HG02884 (cell line): ENCODE results near the gene WDR88.

Source experiments
- ATAC-seq: cut with Tn5 transposase; IDR thresholded peaks from one replicate; pipeline ENCODE4 v1.9.1; 2021; ENCODE audit warnings: mild to moderate bottlenecking, moderate library complexity; ENCODE audit not compliant: unreplicated experiment

WDR88 gene, protein sequence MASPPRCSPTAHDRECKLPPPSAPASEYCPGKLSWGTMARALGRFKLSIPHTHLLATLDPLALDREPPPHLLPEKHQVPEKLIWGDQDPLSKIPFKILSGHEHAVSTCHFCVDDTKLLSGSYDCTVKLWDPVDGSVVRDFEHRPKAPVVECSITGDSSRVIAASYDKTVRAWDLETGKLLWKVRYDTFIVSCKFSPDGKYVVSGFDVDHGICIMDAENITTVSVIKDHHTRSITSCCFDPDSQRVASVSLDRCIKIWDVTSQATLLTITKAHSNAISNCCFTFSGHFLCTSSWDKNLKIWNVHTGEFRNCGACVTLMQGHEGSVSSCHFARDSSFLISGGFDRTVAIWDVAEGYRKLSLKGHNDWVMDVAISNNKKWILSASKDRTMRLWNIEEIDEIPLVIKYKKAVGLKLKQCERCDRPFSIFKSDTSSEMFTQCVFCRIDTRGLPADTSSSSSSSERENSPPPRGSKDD

DNA sequence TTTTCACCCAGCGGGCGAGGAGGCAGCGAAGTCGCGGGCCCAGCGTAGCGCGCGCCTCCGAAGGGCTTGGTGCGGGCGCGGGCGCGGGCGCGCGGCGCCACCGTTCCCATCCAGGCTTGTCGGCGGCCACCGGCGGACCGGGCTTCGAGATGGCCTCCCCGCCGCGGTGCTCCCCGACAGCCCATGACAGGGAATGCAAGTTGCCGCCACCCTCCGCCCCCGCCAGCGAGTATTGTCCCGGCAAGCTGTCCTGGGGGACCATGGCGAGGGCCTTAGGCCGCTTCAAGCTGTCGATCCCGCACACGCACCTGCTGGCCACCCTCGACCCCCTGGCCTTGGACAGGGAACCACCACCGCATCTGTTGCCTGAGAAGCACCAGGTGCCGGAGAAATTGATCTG lies at the start of gene WDR88:
TSS of gene WDR88 (plus strand) at position 94 of the 400 bp plus-strand sequence. CDS start at position 150, 56 bp downstream.
- ATAC-seq: no peak

DNA sequence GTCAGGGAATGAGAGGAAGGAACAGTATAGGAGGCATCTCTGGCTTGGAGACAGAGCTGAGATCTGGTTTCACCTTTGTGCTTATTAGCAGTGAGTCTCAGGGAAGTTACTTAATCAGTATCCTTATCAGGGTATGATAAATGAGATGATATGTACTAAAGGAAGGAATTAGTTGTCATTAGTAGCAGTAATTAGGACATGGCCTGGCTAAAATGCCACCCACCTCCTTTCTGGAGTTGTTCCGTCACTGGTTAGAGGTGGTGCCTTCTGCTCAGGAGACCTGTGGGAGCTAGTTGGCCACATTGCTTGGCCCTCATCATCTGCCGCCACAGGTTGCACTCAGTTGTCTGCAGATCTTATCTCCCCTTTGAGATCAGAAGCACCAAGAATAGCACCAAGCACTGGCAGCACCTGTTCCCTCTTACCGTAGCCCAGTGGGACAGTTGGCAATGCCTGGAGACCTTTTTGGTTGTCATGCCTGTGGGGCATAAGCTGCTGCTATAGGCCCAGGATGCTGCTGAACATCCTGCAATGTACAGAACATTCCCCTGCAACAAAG lies 46.3 kb upstream of the WDR88 start:
- ATAC-seq: no peak

DNA sequence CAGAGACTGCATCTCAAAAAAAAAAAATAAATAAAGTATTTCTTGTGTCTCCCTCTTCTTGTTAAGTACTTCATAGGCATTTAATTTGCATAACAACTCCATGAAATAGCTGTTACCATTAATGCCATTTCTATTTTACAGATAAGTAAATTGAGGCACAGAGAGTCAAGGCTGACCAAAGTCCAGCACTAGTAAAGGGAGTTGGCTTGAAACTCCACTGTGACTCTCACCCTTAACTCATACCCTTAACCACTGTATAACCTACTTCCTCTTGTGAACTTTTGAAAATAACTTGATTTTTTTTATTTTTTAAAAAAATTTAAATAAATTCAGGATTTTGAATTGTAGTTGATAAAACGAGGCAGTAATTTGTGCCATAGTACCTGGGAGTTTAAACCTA lies 45.0 kb upstream of the WDR88 start:
- no peak for ATAC-seq

DNA sequence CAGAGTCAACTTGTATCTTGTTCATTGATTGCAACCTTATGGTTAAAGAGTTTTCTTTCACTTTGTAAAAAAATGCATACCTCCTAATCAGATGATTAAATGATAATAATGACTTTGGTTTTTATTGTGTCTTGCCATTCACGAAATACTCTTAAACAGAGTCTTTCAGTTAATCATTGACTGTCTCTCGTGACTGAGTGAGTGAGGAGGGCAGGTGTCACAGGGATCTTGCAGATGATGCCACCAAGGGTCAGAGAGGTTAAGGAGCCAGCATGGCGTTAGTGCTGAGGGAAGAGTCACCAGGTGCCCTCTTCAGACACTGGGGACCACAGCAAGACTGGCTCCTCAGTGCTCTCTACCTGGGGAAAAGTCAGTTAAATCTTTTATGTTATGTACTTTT lies 42.9 kb upstream of the WDR88 start:
- ATAC-seq: no peak

DNA sequence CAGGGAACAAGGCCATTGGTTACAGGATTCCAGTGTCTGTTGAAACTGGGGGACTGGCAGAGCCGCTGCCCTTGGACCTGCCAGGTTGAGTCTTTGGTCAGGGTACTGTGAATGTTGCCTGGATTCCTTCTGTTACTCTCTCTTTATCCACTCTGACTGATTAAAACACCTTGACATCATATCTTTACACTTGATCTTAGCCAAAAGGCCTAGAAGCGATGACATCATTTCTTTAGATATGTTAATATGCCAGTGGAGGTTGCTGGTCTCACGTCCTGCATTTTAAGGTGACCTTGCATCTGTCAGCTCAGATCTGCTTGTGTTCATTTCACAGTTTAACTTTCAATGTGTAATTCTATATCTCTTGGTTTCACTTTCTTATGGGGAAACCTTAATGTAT lies 41.7 kb upstream of the WDR88 start:
- no peak for ATAC-seq

DNA sequence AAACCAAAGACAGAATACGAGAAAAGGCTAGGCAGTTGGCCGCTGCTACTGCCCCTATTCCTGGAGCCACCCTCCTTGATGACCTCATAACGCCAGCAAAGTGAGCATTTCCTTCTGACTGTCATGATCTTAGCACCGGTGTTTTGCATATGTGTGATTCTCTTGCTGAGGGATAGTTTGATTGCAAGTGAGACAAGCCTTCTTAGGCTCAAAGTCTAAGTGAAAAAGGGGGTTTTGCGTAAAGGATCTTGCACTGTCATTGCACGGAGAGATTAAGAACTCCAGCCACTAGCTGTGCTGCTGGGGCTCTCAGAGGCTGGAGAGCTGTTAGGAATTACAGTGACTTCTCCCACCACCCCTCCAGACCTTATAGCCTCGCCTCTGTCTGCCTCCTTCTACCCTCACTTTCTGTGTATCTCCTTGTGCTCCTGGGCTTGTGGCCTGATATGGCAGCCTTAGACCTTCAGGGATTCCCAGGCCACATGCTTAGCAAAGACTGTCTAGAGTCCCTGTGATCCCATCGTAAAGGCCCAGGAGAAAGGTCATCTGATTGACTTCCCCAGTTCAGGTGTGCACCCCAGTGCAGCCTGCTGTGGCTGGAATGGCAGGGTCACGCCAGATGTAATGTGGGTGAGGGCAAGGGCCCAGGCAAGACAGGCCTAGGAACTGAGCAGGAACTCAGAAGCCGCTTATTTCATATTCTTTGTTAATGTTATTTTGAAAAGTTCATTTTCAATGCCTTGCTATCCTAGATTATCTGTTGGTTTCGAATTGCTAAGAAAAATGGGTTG lies 38.3 kb upstream of the WDR88 start:
- ATAC-seq: no peak

DNA sequence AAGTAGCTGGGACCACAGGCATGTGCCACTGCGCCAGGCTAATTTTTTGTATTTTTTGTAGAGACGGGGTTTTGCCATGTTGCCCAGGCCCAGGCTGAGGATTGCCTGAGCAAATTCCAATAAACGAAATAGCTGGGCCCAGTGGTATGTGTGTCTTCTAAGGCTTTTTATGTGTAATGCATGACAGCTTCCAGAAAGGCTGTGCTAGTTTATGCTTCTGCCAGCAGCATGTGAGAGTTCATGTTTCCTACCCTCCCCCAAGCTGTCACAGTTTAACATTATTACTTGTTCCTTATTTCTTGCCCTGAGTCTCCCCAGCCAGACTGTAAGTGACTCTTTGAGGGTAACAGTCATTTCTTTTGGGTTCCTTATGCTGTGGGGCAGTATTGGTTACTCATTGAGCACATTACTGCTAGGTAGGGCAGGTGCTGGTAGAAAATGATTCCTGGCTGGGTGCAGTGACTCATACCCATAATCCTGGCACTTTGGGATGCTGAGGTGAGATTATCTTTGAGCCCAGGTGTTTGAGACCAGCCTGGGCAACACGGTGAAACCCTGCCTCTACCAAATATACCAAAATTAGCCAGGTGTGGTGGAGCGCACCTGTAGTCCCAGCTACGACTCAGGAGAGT lies 37.4 kb upstream of the WDR88 start:
- ATAC-seq: no peak

DNA sequence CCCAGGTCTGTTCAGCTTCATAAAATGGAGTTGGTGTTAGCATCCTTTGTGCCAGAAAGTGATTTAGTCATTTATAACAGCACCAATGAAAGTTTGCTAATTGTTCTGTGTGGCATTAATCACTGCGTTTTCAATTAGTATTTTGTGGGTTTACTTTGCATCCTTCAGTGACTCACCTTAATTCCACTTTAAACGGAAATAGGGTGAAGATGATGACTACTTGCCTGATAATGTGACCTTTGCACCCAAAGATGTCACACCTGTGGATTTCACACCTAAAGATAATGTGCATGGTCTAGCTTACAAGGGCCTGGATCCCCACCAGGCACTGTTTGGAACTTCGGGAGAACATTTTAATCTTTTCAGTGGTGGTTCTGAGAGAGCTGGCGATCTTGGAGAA lies 35.9 kb upstream of the WDR88 start:
- ATAC-seq: no peak

DNA sequence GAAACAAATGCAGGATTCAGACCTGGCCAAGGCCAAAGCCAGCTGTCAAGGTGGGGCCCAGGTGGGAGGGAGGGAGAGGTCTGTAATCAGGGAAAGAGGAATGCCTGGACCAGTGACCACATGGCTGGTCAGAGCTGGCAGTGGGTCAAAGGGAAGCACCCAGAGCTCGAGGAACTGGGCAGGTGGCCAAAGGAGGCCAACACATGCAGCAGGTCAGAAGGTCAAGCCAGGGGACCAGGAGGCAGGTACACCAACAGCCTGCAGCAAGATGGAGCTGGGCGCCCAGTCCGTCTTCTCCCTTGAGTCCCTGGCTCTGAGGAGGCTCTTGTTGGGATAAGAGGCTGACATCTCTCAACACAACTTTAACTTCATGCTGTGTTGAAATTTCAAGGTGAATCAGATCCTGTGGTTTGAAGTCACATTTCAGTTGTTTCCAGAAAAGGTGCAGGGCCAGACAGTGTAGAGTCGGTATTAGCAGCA lies 33.8 kb upstream of the WDR88 start:
- ATAC-seq: no peak

DNA sequence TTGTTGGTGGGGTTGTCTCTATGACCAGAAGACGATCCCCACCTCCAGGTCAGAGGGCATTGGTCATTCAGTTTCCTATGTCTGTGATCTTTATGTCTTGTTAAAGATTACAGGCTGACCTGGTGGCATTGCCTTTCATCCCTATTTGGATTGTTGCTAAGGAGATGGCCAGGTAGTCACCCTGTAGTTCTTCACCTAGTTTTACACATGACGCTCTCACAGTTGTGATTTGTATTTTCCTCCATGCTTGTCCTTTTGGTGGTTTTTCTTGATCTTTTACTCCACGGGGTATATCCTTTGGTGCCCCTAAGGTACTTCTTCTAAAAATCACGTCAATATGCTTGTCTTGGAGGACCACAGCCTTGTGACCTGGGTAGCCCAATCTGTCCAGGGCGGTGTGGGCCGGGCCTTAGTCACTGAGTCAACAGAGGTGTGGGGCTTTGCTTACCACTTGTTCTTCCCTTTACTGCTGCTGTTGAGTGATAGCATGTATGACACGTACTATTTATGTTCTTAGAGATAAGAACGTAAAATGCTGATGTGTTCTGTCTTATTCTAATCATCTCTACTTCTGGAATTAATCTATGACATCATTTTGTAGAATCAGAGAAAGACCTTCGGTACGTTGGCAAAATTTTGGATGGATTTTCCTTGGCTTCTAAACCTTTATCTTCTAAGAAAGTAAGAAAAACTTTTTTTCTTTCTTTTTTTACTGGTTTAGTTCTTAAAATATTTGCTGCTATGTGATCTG lies 30.8 kb upstream of the WDR88 start:
- ATAC-seq: no peak

DNA sequence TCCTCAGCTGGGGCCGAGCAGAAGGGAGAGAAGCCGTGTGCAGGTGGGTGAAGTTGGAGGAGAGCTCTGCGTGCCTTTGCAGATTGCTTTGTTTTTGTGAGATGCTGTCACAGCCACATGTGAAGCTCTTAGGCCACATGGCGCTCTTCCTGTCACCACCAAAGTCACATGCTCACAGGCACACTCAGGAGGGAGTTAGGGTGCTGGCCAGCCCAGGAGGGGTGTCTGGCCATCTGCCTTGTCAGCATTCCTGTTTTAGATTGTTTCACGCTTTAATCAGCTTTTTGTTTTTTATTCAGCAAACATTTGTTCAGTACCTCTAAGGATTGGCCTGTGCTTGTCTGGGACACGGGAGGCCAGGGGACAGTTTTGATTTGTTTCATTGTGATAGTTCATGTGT lies 29.0 kb upstream of the WDR88 start:
- no peak for ATAC-seq

DNA sequence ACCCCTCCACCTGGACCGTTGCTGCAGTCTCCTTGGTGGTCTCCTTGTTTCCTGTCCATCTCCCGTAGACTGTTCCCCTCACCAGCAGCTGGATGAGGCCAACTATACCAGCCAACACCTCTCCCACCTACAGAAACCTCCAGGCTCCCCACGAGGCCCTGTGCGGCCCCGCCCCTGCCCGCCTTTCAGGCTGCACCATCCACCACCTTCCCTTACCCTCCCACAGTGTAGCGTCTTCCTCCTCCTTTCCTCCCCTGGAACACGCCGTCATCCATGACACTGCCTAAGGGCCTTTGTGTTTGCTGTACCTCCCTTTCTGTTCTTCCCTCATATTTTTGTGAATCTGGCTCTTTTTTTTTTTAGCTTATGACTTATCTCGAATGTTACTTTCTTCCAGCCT lies 23.8 kb upstream of the WDR88 start:
- ATAC-seq: no peak

DNA sequence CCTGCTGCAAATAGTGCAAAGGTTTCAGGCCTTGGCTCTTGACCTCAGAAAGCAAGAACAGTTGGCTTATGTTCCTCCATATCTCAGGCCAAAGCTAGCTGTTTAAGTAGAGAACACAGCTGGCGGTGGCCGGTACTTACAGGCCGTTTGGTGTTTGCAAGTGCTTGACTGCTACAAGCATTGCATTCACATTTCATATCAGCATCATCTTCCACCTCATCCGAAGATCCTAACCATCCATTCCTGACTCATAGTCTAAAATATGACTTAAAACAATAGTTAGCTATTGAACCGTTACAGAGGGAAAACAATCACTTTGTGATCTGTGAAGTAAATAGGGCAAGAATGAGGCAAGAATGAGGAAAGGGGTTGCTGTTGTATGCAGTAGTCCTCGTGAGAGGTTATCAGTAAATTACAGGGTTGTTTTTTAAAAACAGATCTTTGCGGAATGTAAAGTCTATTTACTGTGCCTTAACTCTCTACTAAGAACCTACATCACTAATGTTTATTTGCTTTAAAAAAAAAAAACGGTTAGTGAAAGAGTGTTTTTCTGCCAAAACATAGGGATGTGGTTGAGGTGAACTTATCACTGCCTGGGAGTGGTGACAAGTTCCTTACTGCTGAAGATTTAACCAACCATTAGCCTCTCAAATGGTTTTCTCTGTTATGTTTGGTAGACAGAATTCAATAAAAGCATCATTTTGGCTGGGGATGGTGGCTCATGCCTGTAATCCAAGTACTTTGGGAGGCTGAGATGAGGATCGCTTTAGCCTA lies 21.6 kb upstream of the WDR88 start:
- ATAC-seq: no peak

DNA sequence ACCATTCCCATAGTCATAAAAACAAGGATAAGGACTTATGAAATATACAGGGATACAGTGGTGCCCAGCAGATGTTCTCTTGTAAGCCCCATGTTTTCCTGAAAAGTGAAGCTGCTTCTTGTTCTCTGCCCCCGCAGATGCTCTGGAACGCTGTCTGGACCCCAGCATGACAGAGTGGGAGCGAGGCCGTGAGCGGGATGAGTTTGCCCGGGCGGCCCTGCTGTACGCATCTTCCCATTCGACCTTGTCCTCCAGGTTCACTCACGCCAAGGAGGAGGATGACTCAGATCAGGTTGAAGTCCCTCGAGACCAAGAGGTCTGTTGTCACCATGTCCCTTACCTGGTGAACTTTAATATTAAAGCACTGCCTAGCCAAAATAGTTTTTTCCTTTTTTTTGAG lies 20.3 kb upstream of the WDR88 start:
- no peak for ATAC-seq

DNA sequence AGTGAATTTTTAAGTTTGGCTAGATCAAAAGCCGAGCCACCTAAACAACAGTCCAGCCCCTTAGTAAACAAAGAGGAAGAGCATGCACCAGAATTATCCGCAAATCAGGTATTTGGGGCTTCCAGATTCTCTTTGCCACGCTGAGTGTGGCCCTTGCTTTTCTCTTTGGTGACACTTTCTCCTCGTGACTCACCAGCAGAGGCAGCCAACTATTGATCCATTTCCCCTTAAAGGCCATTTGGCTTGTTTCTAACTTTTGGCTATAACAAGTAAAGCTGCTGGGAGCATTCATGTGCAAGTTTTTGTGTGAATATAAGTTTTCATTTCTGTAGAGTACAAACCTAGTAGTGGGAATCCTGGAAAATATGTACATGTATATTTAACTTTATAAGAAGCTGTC lies 17.6 kb upstream of the WDR88 start:
- ATAC-seq: no peak

DNA sequence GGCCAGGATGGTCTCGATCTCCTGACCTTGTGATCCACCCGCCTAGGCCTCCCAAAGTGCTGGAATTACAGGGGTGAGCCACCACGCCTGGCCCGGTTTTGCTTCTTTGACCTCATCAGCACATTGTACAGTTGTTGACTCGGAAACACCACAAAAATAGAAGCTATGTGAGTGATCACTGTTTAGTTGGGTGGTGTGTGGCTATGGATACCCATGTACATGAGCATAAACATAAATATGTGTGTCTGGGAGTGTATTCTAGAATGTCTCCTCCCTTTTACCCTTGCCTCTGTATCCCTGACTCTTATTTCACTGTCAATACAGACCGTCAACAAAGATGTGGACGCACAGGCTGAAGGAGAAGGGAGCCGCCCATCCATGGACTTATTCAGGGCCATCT lies 14.4 kb upstream of the WDR88 start:
- ATAC-seq: no peak

DNA sequence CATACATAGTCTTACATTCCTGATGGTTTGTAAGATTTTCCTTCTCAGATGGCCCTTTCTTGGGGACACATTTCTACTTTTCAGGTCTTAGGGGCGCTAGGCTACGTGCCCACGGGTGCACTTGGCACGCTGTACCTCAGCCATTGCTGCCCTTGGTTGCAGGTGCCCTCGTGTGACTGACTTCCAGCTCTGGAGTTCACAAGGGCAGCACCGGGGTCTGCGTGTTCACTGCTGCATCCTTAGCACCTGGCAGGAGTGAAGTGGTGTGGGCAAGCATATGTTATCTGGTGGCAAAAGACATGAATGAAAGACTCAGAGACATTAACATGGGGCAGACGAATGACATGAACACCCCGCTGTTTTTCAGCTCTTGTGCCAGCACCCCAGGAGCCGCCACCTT lies 13.3 kb upstream of the WDR88 start:
- no peak for ATAC-seq

DNA sequence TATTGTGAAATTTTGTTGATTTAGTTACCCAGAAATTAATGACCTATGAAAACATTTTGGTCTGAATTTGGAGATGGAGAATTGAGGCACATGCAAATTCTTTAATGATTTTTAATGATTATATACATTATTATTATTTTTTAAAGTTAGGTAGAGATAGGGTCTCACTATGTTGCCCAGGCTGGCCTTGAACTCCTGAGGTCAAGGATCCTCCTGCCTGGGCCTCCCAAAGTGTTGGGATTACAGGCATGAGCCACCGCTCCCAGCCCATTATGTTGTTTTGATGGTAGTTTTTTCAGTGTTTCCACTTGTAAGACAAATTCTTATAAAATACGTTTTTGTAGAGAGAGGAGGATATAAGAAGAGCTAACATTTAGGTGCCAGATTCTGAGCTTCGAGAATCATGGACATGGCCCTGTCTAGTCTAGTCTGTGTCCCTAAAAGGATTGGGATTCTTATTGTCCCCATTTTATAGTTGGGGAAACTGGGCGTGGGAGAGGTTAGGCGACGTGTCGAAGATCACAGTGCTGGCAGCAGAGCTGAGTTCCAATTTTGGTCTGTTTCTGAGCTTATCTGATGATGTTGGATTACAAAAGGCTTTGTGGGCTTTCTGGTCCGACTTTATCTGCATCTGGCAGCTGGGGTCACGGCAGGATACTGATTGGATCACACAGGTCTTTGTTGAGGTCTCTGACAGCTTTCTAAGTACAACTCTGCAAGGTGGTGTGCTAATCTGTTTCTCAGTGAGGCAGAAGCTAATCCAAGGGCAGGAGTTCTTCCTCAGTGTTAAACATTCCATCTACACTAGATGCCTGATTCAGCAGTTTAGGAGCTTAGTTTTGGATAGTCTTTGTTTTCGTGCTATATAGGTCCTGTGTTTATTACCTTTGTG lies 7.5 kb upstream of the WDR88 start:
- ATAC-seq: no peak

DNA sequence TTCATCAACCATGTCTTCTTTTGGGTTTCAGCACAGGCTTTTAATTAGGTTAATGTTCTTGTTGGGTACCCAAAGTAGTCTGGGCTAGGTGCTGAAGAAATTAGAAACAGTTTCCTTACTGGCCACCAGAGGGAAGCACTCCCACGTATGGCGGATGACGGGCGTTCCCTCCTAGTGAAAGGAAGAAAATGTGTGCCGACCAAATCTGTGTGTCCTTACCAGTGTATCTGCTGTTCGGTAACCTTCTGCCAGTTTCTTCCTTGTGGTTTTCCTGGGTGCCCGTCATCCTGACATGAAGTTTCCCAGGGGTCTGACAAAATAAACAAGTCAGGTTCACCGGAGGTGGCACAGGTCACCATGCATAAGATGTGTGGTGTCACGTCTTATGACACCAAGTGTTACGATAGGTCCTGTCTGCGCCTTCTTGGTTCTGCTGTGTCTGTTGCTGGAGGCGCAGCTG lies 6.0 kb upstream of the WDR88 start:
- no peak for ATAC-seq
